PC-3 (cell line): ENCODE results near the gene TGM5.

Experiments
- EZH2 ChIP-seq: fragments of 300-600 bp; sonication (generic); IDR thresholded peaks from one replicate; pipeline ENCODE4 v1.6.1; 2017; ENCODE audit warnings: antibody characterized with exemption, mild to moderate bottlenecking, low read length; ENCODE audit not compliant: unreplicated experiment
- TF ChIP-seq, protein P1 (sequence below): fragments of 300-600 bp; sonication (generic); conservative IDR thresholded peaks from 2 replicates; pipeline ENCODE4 v1.5.1; 2017; ENCODE audit warnings: antibody characterized with exemption, low read depth, mild to moderate bottlenecking, low read length

DNA sequence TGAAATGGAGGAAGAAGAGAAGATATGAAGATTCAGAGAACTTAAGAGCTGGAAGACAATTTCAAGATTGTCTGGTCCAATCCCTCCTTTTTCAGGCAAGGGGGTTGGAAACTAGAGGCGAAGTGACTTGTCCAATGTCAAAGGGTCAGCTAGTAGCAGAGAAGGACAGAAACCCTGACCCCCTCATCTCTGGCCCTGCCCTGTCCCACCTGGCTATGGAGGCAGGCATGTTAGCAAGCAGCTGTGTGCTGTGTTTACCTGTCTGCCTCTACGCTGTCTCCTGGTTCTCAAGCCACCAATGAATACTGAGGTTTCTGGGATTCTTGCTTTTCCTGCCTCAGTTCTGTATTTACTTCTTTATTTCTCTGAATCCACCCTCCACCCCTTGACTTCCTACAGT, 342 bp downstream of the TGM5 start:
- TF ChIP-seq, protein P1, sequence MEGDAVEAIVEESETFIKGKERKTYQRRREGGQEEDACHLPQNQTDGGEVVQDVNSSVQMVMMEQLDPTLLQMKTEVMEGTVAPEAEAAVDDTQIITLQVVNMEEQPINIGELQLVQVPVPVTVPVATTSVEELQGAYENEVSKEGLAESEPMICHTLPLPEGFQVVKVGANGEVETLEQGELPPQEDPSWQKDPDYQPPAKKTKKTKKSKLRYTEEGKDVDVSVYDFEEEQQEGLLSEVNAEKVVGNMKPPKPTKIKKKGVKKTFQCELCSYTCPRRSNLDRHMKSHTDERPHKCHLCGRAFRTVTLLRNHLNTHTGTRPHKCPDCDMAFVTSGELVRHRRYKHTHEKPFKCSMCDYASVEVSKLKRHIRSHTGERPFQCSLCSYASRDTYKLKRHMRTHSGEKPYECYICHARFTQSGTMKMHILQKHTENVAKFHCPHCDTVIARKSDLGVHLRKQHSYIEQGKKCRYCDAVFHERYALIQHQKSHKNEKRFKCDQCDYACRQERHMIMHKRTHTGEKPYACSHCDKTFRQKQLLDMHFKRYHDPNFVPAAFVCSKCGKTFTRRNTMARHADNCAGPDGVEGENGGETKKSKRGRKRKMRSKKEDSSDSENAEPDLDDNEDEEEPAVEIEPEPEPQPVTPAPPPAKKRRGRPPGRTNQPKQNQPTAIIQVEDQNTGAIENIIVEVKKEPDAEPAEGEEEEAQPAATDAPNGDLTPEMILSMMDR: no peak
- no peak for TF ChIP-seq EZH2
